RWPE1 (cell line): ENCODE data around the gene PTDSS2.
"Not testable (repeated sequence)": the region's sequence is repeated elsewhere in the genome, so short reads cannot be mapped to it uniquely, and the experiment has no call there.

Experiments used
- CTCF ChIA-PET: fragments of 350-600 bp; sonication (Branson Sonifier 250); formaldehyde crosslinking; extraction: SDS; loops from one replicate; lab custom pipeline; 2021; lab: Yijun Ruan, JAX
- POLR2A ChIA-PET: fragments of 400-600 bp; formaldehyde crosslinking; extraction: SDS; loops from one replicate; lab custom pipeline; 2020; ENCODE audit warnings: antibody characterized with exemption; ENCODE audit not compliant: low non-redundant PET; lab: Yijun Ruan, JAX
- DNase-seq: peaks from one replicate; pipeline ENCODE4 v3.0.0; 2012; ENCODE audit warnings: low spot score
- H3K27ac ChIP-seq: fragments of 450-650 bp; 2 replicates; pipeline ENCODE4 v1.5.1; 2017
- CTCF ChIP-seq: fragments of 450-650 bp; conservative IDR thresholded peaks from 2 replicates; pipeline ENCODE4 v1.5.1; 2017; ENCODE audit warnings: low read depth, mild to moderate bottlenecking

The PTDSS2 gene

GRCh38 chr11:409600-410483 lies 40.2 kb upstream of the PTDSS2 start:
- POLR2A ChIA-PET = interaction anchor here (0.7 kb wide), 1 partner anchor 18 kb away, joined by 3 read pairs; no protein-coding TSS in a partner anchor
- TF ChIP-seq CTCF = no peak
- CTCF ChIA-PET = interaction anchor here (1.1 kb wide), 2 partner anchors 30 to 38 kb away, joined by 3 to 5 read pairs; no protein-coding TSS in a partner anchor
- DNase-seq = no peak
- H3K27ac ChIP-seq = peak overlapping the region; percentile 79

DNA sequence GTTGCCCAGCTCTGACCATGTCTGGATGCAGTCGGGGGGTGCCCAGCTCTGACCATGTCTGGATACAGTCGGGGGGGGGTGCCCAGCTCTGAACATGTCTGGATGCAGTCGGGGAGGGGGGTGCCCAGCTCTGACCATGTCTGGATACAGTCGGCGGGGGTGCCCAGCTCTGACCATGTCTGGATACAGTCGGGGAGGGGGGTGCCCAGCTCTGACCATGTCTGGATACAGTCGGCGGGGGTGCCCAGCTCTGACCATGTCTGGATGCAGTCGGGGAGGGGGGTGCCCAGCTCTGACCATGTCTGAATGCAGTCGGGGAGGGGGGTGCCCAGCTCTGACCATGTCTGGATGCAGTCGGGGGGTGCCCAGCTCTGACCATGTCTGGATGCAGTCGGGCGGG lies 39.4 kb upstream of the PTDSS2 start:
- CTCF ChIA-PET = interaction anchor here (0.5 to 1.1 kb wide), 3 partner anchors 29 to 296 kb away, joined by 3 to 5 read pairs (median 3); no protein-coding TSS in a partner anchor
- H3K27ac ChIP-seq, DNase-seq: not testable (repeated sequence)
- POLR2A ChIA-PET = interaction anchor here (0.6 to 0.7 kb wide), 3 partner anchors 18 to 39 kb away, joined by 3 to 5 read pairs (median 4); no protein-coding TSS in a partner anchor

- H3K27ac ChIP-seq, DNase-seq: not testable (repeated sequence)
- ChIA-PET POLR2A (interaction anchor here (0.6 kb wide), 2 partner anchors 37 to 38 kb away, joined by 4 to 5 read pairs; no protein-coding TSS in a partner anchor), CTCF (interaction anchor here (0.5 kb wide), 1 partner anchor 296 kb away, joined by 3 read pairs; no protein-coding TSS in a partner anchor)
Measured at GRCh38 chr11:411520-411919, 38.6 kb upstream of the PTDSS2 start.

- TF ChIP-seq CTCF = no peak
- H3K27ac ChIP-seq = peak overlapping the region; percentile 60
- DNase-seq = no peak
- ChIA-PET POLR2A (interaction anchor here (0.7 kb wide), 1 partner anchor 122 kb away, joined by 3 read pairs; no protein-coding TSS in a partner anchor), CTCF (interaction anchor here (1.2 kb wide), 2 partner anchors 36 to 106 kb away, joined by 3 to 4 read pairs; no protein-coding TSS in a partner anchor)
Measured at GRCh38 chr11:412641-413119, 37.4 kb upstream of the PTDSS2 start.

DNA sequence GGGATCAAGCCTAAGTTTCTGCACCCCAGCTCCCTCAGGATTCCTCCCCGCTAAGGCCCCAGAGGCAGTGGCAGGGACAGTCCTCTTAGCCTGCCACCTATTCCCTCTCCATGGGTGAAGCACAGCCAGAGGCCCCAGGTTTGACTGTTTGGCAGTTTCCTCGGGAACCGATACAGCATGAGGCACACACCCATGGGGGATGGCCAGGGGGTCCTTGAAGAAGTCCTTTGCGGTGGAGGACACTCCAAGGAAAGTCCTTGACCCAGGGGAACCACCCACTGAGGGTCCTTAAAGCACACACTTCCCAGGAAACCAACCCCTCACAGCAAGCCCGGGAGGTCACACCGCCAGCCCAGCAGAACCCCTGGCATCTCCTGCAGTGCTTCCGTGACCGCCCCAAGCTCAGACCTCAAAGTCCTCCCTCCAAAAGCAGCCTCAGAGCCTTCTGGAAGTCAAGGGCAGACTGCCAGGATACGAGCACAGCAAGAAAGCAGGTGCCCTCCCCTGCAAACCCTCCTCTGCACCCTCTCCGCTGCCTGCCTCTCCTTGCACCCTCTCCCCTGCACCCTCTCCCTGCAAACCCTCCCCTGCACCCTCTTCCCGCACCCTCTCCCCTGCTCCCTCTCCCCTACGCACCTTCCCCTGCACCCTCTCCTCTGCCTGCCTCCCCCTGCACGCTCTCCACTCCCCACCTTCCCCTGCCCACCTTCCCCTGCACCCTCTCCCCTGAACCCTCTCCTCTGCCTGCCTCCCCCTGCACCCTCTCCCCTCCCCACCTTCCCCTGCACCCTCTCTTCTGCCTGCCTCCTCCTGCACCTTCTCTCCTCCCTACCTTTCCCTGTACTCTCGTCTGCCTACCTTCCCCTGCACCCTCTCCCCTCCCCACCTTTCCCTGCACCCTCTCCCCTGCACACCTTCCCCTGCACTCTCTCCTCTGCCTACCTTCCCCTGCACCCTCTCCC lies 36.7 kb upstream of the PTDSS2 start:
- H3K27ac ChIP-seq = peak overlapping the region; percentile 60
- ChIA-PET CTCF (interaction anchor here (1.2 kb wide), 2 partner anchors 35 to 106 kb away, joined by 3 to 4 read pairs; no protein-coding TSS in a partner anchor), POLR2A (interaction anchor here (0.7 kb wide), 1 partner anchor 121 kb away, joined by 3 read pairs; no protein-coding TSS in a partner anchor)
- TF ChIP-seq CTCF = no peak
- no peak for DNase-seq

- CTCF ChIA-PET = interaction anchor here (0.7 kb wide), 1 partner anchor 40 kb away, joined by 3 read pairs; no protein-coding TSS in a partner anchor
- no peak for TF ChIP-seq CTCF
- peak overlapping the region; percentile 61 for H3K27ac ChIP-seq
- POLR2A ChIA-PET = no interaction called here
- no peak for DNase-seq
Measured at GRCh38 chr11:414318-414857, 35.7 kb upstream of the PTDSS2 start.
